HG03175 (cell line): ENCODE data around the gene SYCP2.

Experiments used
- ATAC-seq: cut with Tn5 transposase; IDR thresholded peaks from one replicate; pipeline ENCODE4 v1.9.1; 2021; ENCODE audit warnings: mild to moderate bottlenecking, moderate library complexity; ENCODE audit not compliant: unreplicated experiment

The SYCP2 gene

GRCh38 chr20:59945731-59946130 is 12.3 kb upstream of the SYCP2 start:
- no peak for ATAC-seq

DNA sequence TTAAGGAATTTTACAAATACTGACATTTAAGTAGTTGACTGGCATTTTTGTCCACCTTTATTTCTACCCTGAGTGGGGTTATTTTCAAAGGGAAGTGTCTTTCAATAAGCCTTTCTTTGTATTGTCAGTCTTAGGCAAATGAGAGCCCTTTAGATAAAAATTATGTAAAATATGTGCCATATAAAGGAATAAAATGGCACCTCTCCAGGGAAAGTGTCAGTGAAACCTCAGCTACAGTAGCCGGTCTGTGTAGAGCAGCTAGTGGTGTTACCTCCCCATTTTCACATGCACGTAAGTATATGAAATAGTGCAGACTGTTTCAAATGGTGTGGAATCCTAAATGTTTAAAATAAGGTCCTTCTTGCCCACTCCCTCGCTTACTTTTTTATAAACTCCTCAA is 11.7 kb upstream of the SYCP2 start:
- no peak for ATAC-seq

DNA sequence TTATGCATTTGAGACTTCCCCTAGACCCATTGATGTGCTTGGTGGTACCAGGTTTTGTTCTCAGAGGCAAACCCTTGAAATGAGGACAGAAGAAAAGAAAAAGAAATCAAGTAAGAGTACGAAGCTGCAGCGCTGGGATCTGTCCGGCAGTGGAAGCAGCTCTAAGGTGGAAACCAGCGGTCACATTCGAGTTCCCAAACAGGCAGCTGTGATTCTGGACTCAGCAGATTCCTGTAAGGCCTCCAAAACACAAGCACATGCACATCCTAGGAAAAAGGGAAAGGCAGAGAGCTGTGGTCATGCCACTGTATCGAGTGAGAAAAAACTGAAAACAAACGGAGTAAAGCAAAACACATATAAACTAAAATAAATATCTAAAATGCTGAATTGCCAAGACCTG is 11.3 kb upstream of the SYCP2 start:
- no peak for ATAC-seq

GRCh38 chr20:59942245-59942644 is 8.8 kb upstream of the SYCP2 start:
- ATAC-seq: no peak

DNA sequence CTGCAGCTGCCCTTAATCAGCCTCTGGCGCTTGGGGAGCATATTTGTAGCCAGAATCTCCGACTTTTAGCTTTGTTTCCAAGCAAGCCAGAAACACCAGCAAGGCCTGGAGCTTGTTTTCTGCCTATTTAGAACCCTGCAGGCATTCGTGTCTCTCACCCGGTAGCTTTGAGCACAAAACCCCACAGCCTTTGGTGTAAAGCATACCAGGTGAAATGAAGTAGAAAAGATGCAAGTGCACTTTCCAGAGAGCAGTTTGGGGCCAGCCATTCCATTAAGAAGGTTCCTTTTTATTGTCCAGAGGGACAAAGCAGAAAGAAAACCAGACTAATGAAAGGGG is 7.5 kb upstream of the SYCP2 start:
- no peak for ATAC-seq

DNA sequence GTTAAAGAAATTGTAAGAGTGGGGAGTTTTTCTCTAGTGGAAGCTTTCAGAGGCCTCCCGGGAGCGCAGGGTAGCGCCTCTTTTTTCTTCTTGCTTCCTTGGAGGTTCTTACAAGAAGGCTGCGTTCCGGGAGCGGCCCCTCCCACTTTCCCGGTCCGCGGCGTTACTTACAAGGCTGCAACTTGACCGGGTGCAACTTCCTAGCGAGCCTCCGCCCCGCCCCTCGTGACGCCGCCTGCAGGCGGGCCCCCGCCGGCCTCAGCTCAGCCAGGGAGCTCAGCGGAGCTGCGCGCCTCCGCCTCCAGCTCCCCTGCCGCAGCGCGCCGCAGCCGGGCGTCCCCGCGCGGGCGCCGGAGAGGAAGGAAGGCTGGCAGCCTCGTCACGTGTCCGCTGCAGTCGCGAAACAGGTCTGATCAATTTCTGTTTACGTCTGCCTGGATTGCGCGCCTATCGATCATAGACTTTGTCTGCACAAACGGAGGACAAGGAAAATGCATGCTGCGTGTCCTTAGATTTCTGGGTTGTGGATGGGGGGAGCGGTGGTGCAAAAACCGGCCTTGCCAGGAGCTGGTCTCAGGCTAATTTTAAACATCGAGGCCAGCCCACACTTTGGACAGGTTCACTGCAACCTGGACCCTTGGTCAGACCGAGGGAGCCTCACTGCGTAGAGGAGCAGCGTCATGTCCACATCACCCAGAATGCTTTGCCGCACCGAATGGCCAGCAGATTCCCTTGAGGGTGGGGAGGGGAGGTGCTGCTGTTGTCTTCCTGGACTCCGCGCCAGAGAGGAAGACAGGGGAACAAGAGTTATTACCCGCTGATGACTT is 6.9 kb upstream of the SYCP2 start, which contains the start of the genes FAM217B and PPP1R3D:
Gene FAM217B, plus strand, starts transcription at position 261 of the 827 bp plus-strand sequence. CDS start 3,555 bp downstream, outside the sequence.
Gene PPP1R3D, minus strand, starts transcription at position 177 of the 827 bp plus-strand sequence. CDS start 374 bp downstream, outside the sequence.
- peak; percentile 95 for ATAC-seq

GRCh38 chr20:59939879-59940128 is 6.4 kb upstream of the SYCP2 start:
- peak; percentile 26 for ATAC-seq

- no peak for ATAC-seq
Measured at GRCh38 chr20:59939052-59939878, 5.8 kb upstream of the SYCP2 start.

GRCh38 chr20:59938696-59939051 is 5.2 kb upstream of the SYCP2 start:
- no peak for ATAC-seq

GRCh38 chr20:59938221-59938620 is 4.8 kb upstream of the SYCP2 start:
- no peak for ATAC-seq

DNA sequence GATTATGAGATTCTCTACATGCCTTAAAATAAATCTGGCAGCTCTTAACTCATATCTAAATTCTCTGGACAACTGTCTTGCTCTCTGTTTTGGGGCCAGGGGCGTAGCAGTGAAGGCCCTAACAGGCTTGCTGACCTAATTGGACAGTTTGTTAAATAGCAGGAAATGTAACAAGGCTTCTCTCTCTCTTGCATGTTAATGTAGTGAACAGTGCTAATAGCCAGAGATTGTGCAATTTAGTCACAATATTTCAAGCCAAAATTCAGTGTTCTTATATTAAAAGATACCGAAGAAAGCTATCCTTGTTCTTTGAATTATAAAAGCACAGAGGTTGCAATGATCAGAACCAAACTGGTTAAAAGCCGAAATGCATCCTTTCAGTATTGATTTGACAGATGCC is 3.7 kb upstream of the SYCP2 start:
- ATAC-seq: no peak

GRCh38 chr20:59936409-59936808 is 3.0 kb upstream of the SYCP2 start:
- ATAC-seq: no peak

- no peak for ATAC-seq
Measured at GRCh38 chr20:59935457-59936185, 2.2 kb upstream of the SYCP2 start.

DNA sequence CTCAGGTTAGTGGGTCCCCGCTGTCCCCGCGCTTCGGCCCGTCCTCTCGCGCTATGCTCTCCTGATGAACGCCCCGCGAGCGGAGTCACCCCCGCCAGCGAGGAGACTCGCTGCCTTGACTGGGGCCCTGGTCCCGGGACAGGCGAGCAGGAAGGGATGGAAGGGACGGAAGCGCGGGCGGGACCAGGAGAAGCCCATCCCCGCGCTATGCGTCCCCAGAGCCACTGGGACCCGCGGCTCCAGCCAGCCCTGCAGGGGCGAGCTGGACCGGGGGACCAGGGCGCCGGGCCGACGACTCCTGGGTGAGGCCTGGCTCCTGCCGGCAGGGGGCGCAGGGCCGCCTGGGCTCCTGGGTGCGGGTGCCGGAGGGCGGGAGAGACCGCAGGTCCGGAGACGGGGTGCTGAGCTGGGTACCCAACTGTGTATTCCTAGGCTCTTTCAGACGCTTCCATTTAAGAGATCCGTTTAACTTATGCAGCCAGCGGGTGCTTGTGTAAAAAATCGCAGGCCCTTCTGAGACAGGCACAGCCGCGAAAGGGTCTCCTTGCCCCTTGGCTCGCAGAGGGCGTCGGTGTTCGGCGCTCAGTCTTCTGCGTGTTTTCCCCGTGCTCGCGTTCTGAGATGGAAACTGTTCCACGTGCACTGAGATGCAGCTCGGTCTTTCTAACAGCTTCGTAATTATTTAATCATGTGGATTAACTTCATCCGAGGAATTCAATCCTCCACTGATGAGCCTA is 580 bp upstream of the SYCP2 start:
- peak; percentile 90 for ATAC-seq

DNA sequence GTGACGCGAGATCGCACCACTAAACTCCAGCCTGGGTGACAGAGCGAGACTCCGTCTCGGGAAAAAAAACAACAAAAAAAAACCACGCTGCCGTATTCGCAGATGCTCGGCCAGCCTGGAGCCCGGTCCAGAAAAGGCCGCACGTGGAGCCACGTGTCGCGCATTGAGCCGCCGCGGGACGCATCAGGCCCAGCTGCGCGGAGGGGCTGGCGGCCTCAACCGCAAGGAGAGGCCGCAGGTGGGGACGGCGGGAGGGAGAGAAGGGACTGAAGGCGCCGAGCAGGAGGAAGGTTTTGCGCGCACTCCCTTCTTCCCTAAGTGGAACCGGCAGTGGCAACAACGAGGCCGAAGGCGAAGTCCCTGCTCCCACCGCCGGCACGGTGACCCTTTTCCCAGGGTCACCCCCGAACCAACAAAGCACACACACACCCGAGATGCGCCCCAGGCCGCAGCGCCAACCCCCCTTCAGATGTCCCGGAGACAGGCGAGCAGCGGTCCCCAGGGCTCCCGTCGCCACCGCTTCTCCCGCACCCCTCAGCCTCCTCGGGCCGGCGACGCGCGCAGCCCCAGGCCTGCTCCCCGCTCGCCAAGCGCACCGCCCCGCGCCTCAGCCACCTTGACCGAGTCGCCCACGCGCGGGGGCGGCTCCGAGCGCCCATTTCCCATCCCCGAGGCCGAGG is 681 bp downstream of the SYCP2 start:
- ATAC-seq: no peak

DNA sequence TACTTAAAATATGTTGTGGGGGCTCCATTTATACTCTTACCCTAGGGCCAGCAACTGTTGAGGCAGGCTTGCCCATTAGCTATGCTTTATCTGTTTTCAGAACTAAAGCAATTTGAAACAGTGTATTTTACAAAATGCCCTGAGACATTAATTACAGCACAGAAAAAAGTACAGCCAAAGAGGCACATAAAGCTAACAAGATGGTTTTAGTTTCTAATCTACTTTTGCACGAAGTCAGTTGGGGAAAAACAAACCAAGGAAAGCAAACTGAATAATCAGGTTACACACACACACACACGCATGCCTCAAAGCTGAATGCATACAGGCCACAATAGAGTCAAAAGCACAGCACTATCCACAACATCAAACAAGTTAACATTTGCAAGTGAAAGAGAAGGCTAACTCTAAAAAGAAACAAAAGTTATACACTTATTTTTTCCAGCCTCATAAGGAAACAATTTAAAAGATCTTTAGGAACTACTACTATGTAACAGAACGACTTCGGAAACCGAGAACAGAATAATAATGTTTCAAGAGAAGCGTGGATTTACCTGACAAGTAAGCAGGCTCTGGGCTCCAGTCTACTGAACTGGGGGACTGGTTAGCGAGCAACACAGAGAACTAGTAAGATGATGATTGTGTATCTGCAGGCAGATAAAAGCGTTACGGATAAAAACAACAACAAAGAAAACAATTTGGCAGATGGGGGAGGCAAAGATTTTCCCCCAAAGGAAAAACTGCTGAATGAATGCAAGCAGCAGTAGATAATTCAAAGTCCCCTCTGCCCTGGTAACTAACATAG is 1.7 kb downstream of the SYCP2 start:
- ATAC-seq: no peak

DNA sequence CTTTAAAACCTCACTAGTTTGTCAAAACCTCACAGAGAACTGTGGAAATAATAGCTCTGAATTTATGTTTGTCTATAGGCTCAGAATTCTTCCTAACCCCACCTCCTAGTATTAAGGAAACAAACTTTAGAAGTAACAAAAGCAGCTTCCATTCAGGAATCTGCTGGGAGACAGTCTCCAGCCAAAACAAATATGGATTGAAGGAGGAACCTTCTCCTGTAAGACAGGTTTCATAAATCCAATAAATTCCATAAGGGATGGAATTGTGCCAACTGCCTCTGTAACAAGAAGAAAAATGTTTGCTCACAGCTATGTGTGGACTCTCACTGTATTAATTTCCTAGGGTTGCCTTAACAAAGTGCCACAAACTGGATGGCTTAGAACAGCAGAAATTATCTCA is 7.5 kb downstream of the SYCP2 start:
- ATAC-seq: no peak

DNA sequence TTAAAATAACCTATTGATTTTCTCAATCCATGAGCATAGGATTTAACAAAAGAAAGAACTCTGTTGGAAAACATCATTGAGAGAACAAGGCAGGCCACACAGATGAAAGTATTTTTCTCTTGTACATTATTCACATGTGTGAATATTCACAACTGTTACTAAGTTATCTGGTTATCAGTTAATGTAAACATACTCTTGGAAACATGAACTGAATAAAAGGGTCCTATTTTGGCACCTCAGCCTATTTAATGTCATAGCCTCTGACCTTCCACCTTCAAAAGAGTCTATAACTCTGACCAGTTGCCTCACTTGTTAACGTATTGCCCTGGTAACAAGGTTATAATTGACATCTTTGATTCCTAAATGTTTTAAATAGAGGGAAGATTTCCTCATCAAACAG is 8.1 kb downstream of the SYCP2 start:
- ATAC-seq: no peak

DNA sequence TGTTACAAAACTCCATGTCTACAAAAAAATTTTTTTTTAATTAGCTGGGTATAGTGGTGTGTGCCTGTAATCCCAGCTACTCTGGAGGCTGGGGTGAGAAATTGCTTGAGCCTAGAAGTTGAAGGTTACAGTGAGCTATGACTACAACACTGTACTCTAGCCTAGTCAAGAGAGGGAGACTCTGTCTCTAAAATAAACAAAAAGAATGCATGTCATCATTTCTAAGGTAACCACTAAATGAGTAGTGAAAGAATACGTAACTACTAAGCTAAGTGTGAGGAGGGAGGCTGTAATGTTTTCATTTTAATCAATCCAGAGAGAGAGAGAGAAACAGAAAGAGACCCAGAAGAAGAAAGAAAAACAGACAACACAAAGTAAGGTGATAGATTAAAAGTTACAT is 9.9 kb downstream of the SYCP2 start:
- ATAC-seq: no peak

- ATAC-seq: no peak
Measured at GRCh38 chr20:59920944-59921343, 12.5 kb downstream of the SYCP2 start.
